Measurements from ENCODE around the gene MMP1.

The MMP1 gene

DNA sequence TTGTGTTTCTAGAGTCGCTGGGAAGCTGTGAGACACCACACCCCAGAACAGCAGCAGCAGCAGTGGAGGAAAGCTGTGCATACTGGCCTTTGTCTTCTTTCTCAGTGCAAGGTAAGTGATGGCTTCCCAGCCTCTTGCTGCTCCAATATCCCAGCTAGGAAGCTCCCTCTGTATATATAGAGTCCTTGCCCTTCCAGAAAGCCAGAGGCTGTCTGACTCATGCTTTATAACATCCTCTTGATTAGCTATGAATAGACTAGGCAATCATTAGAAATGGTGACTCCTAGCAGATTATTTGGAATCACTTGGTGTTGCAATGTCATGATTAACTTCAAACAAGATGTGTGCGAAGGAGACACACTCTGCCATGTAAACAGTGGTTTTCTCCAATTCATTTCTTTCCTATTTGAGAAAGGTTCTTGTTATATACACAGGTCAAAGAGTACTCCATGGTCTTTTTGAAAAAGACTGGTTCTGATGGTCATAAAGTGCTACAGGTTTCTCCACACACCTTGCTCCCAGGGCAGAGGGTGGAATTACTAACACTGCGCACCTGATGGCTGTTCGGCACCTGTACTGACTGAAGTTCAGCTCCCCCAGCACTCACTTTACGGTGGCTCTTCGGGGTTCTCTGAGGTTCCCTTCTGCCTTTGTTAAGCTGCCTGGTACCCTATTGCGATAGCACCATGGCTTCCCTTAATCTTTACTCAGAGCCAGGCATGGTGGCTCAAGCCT lies at the start of gene MMP1:
Gene MMP1, minus strand, starts transcription at position 149 of the 735 bp plus-strand sequence. Its CDS starts 68 bp downstream, at position 81.
- DNase-seq, result no peak

DNA sequence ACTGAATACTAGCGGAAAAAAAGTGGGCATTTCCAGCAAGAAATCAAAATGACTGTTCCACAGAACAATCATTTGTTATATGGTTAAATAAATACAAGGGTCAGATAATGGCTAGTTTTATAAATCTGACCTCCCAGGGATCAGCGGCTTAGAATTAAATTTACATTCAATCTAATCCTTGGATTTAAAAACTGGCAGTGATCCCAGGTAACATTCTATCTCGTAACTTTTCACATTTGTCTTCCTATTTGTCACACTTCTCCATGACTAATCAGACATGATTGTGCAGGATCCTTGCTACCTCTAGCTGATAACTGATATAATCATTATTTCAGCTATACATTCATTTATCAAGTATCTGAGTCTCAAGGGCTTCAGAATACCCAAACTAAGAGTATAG lies 48.3 kb upstream of the MMP1 start:
- DNase-seq, result no peak

- no peak for DNase-seq
These were observed 45.5 kb upstream of the MMP1 start, which contains the start of gene MMP3 for GRCh38 chr11:102843489-102843888. Gene MMP3, minus strand, starts transcription at chr11:102843609. Its CDS starts 63 bp downstream, at chr11:102843546.

DNA sequence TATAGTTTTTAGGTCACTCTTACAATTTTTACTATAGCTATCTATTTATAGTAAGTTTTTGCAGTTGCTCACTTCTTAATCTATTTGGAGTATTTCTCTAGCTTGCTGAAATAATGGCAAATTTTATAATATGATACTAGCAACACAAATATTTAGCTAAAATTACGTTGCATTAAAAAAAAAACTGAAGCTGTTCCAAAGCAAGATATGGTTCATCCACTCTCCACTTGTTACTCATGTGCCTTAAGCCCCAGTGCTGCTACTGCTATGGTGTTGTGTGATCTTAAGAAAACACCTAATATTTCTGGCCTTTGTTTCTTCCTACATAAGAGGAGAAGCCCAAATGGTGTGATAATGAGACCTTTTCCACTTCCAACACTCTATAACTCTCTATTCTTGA lies 45.0 kb upstream of the MMP1 start:
- DNase-seq, result no peak

DNA sequence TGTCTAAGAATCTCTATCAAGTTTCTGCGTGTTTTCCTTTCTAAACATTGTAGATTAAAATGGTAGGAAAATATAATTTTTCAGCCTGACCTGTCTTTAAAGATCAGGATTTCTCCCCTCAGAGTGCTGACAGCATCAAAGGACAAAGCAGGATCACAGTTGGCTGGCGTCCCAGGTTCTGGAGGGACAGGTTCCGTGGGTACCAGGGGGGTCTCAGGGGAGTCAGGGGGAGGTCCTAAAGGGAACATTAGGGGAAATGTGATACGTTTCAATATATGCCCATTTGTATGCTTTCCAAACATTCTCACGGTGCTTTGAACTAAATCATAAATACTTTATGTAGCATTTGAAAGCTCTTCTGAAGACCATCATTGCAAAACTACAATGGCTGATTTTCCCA lies 42.1 kb upstream of the MMP1 start:
- DNase-seq, result no peak

GRCh38 chr11:102837646-102838045 lies 39.7 kb upstream of the MMP1 start:
- no peak for DNase-seq

- DNase-seq, result no peak
These were observed 39.2 kb upstream of the MMP1 start for GRCh38 chr11:102837156-102837555.

DNA sequence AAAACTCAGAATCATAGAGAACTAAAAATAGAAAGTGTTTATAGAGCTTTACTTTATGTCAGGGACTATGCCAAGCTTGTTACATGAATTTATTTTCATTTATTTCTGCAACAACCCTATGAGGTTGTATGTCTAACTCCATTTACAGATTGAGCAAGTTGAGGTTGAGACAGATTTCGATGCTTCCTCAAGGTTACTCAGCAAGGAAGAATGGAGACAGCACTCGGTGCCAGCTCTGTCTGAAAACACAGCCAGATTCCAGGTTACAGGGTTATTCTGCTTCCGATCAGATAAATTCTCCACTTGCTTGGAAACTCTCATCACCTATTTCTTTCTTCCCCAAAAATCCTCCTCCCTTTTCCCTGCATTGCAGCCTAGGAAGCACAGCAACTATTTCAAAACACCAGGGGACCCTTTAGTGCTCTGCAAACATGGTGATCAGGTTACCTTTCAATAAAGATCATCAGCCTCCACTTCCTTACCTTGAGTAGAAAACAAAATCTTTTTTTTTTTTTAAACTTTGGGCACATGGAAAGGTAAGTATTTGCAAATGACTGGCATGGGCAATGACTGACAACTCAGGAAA lies 38.4 kb upstream of the MMP1 start:
- DNase-seq, result no peak

GRCh38 chr11:102833731-102834130 lies 35.8 kb upstream of the MMP1 start:
- no peak for DNase-seq

GRCh38 chr11:102832612-102833011 lies 34.7 kb upstream of the MMP1 start:
- DNase-seq, result no peak

- peak; percentile 5 to 12 for DNase-seq
These were observed 33.8 kb upstream of the MMP1 start for GRCh38 chr11:102831489-102832440.

GRCh38 chr11:102831128-102831488 lies 33.1 kb upstream of the MMP1 start:
- no peak for DNase-seq

DNA sequence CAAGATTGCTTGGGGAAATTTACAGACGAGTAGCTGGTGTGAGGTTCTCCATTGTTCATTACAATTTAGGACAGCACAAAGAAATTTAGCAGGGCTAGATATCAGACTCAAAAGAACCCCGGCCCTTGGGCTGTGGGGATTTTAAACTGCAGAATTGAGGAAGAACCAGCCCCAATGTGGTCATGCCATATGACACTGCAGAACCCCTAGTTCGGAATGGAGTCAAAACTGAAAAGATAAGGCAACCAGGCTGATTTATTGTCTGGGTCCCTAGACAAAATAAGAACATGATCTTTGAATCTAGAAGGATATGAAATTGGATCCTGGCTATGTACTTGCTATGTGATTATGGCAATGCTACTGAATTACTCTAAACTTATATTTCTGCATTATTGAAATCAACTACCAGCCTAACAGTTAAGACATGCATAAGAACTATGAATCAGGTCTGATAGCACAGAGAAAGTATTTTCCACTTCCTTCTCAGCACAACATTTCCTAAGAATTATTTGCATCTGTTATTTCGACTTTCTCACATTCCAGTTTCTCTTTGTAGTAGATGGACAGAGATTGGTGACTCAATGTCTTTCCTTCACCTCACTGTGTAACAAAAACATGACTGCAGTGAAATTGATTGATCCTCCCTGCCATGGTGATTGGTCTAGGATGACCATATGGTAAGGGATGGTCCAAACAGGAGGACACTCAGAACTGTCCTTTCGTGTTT lies 32.2 kb upstream of the MMP1 start:
- DNase-seq, result no peak

GRCh38 chr11:102829316-102830000 lies 31.5 kb upstream of the MMP1 start:
- no peak for DNase-seq

DNA sequence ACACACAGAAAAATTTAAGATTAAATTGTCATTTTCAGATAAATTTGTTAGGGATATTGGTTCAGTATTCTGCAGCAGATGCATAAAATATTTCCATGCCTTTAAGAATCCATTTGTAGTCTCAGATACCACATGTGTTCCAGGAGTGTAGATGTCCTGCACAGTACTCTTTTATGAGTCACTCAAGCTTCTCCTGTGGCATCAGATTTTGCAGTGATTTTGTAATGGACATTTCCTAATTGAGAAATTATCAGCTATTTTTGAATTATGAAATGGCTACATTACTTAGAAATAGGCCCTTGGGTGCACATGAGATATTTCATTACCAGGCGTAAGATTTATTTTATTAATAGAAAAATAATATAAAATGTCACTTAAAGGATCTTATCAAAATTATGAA lies 26.6 kb upstream of the MMP1 start:
- DNase-seq, result no peak

DNA sequence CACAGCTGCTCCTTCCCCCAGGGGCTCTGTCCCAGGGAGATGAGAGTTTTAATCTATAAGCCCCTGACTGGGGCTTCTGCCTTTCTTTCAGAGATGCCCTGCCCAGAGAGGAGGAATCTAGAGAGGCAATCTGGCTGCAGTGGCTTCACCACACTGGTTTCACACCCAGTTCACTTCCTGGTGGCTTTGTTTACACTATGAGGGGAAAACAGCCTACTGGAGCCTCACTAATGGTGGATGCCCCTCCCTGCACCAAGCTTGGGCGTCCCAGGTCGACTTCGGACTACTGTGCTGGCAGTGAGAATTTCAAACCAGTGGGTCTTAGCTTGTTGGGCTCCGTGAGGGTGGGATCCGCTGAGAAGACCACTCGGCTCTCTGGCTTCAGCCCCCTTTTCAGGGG lies 21.5 kb upstream of the MMP1 start:
- DNase-seq, result no peak

DNA sequence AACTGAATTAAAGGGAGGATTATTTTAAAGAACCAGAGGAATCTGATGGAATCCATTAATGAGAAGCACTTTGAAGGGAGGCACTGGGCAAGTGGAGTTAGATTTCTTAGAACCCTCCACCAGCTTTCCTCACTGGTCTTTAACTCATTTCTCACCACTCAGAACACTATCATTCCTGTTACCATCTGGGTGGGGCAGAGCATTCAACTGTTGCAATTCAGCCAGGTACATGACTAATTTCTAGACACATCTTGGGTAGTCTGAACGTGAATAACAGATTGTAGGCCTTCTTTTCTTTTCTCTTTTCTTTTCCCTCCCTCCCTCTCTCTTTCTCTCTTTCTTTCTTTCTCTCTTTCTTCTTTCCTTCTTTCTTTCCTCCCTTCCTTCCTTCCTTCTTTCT lies 15.5 kb upstream of the MMP1 start:
- no peak for DNase-seq

GRCh38 chr11:102812188-102812587 lies 14.2 kb upstream of the MMP1 start:
- no peak for DNase-seq

GRCh38 chr11:102810950-102811660 lies 13.1 kb upstream of the MMP1 start:
- DNase-seq, result no peak

DNA sequence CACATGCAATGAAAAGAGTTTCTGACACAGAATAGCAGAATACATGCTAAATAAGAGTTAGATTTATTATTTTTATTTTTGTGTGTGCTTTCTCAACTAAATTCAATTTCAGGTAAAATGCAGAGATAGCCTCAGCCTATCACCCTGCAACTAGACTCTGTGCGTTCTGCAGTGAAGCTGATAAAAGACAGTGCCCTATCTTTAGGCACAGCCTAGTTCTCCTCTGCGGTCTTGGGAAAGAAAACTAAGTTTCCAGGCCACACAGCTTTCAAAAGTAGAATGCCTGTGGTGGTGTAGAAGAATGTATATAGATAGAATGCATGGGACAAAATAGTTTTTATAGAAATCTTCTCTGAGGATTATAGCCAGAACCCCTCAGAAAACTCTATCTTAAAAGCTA lies 12.0 kb upstream of the MMP1 start:
- no peak for DNase-seq

GRCh38 chr11:102807921-102808320 lies 10.0 kb upstream of the MMP1 start:
- DNase-seq, result peak in 1 of 2 experiments; percentile 6

DNA sequence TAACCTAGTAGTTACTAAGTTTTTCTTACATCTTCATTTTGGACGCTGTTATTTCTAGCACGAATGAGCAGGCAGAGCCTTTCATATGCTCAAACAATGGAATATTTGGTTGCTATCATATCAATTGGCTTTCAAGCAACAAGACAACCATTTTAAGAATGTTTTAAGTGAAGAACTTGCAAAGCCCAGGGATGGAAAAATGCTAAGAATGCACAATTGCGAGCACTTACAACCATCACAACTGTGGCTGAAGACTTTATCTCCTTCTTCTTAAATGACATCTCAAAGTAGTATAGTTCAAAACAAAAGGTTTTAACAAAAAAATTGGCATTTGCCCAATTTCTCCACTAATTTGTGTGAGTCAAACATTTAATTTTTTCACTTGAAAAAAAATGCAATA lies 8.3 kb upstream of the MMP1 start:
- DNase-seq, result no peak

Measured in activated CD4-positive, alpha-beta T cell treated with anti-CD3 and anti-CD28 coated beads, Interleukin-2, amount 50 U/mL, for 48 hours (primary cell).